WTC11 (cell line): ENCODE data around the gene BACE2. TPM values are rescaled to one million over a fixed set of nuclear protein-coding genes. Genes with fewer than 3 reads are reported as not detected.

Experiments
- ATAC-seq: fragments of 200-7000 bp; cut with Tn5 transposase; 2 replicates; pipeline ENCODE4 v1.10.0; 2021; ENCODE audit warnings: mild to moderate bottlenecking, moderate library complexity
- CTCF ChIA-PET: fragments of 300-600 bp; sonication (Branson Sonifier 250); formaldehyde crosslinking; loops from one replicate; lab custom pipeline; 2021; ENCODE audit warnings: antibody characterized with exemption; lab: Charles Lee
- POLR2A ChIA-PET: fragments of 350-600 bp; sonication (Branson Sonifier 250); formaldehyde crosslinking; loops from one replicate; lab custom pipeline; 2021; ENCODE audit warnings: antibody characterized with exemption; lab: Charles Lee
- DNase-seq: peaks from one replicate; pipeline ENCODE4 v3.0.0; 2021; ENCODE audit warnings: low spot score
- H3K27ac Mint-ChIP-seq: 2 replicates; pipeline ENCODE4 v1.8.0; 2021; ENCODE audit warnings: mixed read lengths
- H3K27me3 Mint-ChIP-seq: 2 replicates; pipeline ENCODE4 v1.8.0; 2021; ENCODE audit warnings: low read depth, mild to moderate bottlenecking, moderate library complexity, mixed read lengths
- H3K36me3 Mint-ChIP-seq: 2 replicates; pipeline ENCODE4 v1.8.0; 2021; ENCODE audit warnings: mixed read lengths
- H3K4me1 Mint-ChIP-seq: 2 replicates; pipeline ENCODE4 v1.8.0; 2022; ENCODE audit warnings: mixed read lengths
- H3K4me3 Mint-ChIP-seq: 2 replicates; pipeline ENCODE4 v1.8.0; 2021; ENCODE audit warnings: mild to moderate bottlenecking, moderate library complexity, mixed read lengths
- H3K9me3 Mint-ChIP-seq: 2 replicates; pipeline ENCODE4 v1.8.0; 2021; ENCODE audit warnings: mixed read lengths
- ATF1 ChIP-seq: sonication (generic); formaldehyde crosslinking; IDR thresholded peaks from 2 replicates; pipeline ENCODE4 v1.8.1; 2023; ENCODE audit warnings: mild to moderate bottlenecking, moderate library complexity, missing genetic modification reagents
- CREM ChIP-seq: sonication (generic); formaldehyde crosslinking; IDR thresholded peaks from 2 replicates; pipeline ENCODE4 v1.8.1; 2022; ENCODE audit warnings: mild to moderate bottlenecking, missing genetic modification reagents, moderate library complexity
- E2F4 ChIP-seq: sonication (generic); formaldehyde crosslinking; IDR thresholded peaks from 2 replicates; pipeline ENCODE4 v1.8.1; 2022; ENCODE audit warnings: low read depth, mild to moderate bottlenecking, moderate library complexity, missing genetic modification reagents, borderline replicate concordance
- EMX1 ChIP-seq: fragments of 250-450 bp; sonication (Bioruptor Pico); IDR thresholded peaks from 2 replicates; pipeline ENCODE4 v1.8.0; 2021; ENCODE audit warnings: mild to moderate bottlenecking
- GTF2I ChIP-seq: fragments of 250-450 bp; sonication (Bioruptor Pico); conservative IDR thresholded peaks from 2 replicates; pipeline ENCODE4 v1.4.0; 2021; ENCODE audit warnings: mild to moderate bottlenecking
- IRF2 ChIP-seq: sonication (generic); formaldehyde crosslinking; IDR thresholded peaks from 2 replicates; pipeline ENCODE4 v1.8.0; 2022; ENCODE audit warnings: low read depth, missing genetic modification reagents, borderline replicate concordance
- KAT7 ChIP-seq: sonication (generic); formaldehyde crosslinking; IDR thresholded peaks from 2 replicates; pipeline ENCODE4 v1.8.1; 2023; ENCODE audit warnings: missing genetic modification reagents, mild to moderate bottlenecking, borderline replicate concordance
- OVOL2 ChIP-seq: fragments of 250-450 bp; sonication (Bioruptor Pico); IDR thresholded peaks from 2 replicates; pipeline ENCODE4 v1.9.0; 2021; ENCODE audit warnings: mild to moderate bottlenecking, borderline replicate concordance
- PRRX2 ChIP-seq: fragments of 250-450 bp; sonication (Bioruptor Pico); IDR thresholded peaks from 2 replicates; pipeline ENCODE4 v1.8.0; 2021; ENCODE audit warnings: mild to moderate bottlenecking
- SOX15 ChIP-seq: fragments of 250-450 bp; sonication (Bioruptor Pico); IDR thresholded peaks from 2 replicates; pipeline ENCODE4 v1.9.0; 2021; ENCODE audit warnings: mild to moderate bottlenecking
- STAT6 ChIP-seq: sonication (generic); formaldehyde crosslinking; conservative IDR thresholded peaks from 2 replicates; pipeline ENCODE4 v1.8.1; 2023; ENCODE audit warnings: mild to moderate bottlenecking, low read depth, missing genetic modification reagents, moderate library complexity
- USF2 ChIP-seq: sonication (generic); formaldehyde crosslinking; IDR thresholded peaks from 2 replicates; pipeline ENCODE4 v1.8.1; 2023; ENCODE audit warnings: mild to moderate bottlenecking, missing genetic modification reagents, moderate library complexity
- ZNF138 ChIP-seq: sonication (generic); formaldehyde crosslinking; conservative IDR thresholded peaks from 2 replicates; pipeline ENCODE4 v1.8.1; 2022; ENCODE audit warnings: mild to moderate bottlenecking, moderate library complexity, missing genetic modification reagents
- ZNF219 ChIP-seq: sonication (generic); formaldehyde crosslinking; IDR thresholded peaks from 2 replicates; pipeline ENCODE4 v1.8.0; 2023; ENCODE audit warnings: missing genetic modification reagents, mild to moderate bottlenecking, borderline replicate concordance
- ZNF317 ChIP-seq: sonication (generic); formaldehyde crosslinking; IDR thresholded peaks from 2 replicates; pipeline ENCODE4 v1.8.1; 2023; ENCODE audit warnings: low read depth, mild to moderate bottlenecking, moderate library complexity, missing genetic modification reagents, borderline replicate concordance
- ZNF396 ChIP-seq: fragments of 250-450 bp; sonication (Bioruptor Pico); IDR thresholded peaks from 2 replicates; pipeline ENCODE4 v1.8.0; 2021; ENCODE audit warnings: mild to moderate bottlenecking, moderate library complexity, borderline replicate concordance
- ZNF416 ChIP-seq: fragments of 250-450 bp; sonication (Bioruptor Pico); IDR thresholded peaks from 2 replicates; pipeline ENCODE4 v1.9.0; 2021; ENCODE audit warnings: mild to moderate bottlenecking, inconsistent platforms
- ZNF423 ChIP-seq: fragments of 250-450 bp; sonication (Bioruptor Pico); IDR thresholded peaks from 2 replicates; pipeline ENCODE4 v2.1.2; 2022; ENCODE audit warnings: mild to moderate bottlenecking, moderate library complexity
- ZSCAN18 ChIP-seq: fragments of 250-450 bp; sonication (Bioruptor Pico); IDR thresholded peaks from 2 replicates; pipeline ENCODE4 v2.1.2; 2022; ENCODE audit warnings: mild to moderate bottlenecking, moderate library complexity
- total RNA-seq: library from RNA; stranded (reverse); gene quantifications from 3 replicates; pipeline ENCODE4 v1.2.3, GENCODE V29; 2021

The BACE2 gene
- total RNA-seq, 1 experiment from 2014 or later, result 9.8 TPM

GRCh38 chr21:41219498-41220207, 51.7 kb downstream of the BACE2 start:
- H3K4me1 Mint-ChIP-seq, result 0 out of 2 replicates have a peak, but pooled peaks cover 8% of the 10 kb centered on the region
- H3K4me3 Mint-ChIP-seq, result no peak overlapping the region
- POLR2A ChIA-PET, result no interaction called here
- H3K9me3 Mint-ChIP-seq, result no peaks in the 10 kb centered on the region
- H3K36me3 Mint-ChIP-seq, result no peaks in the 10 kb centered on the region; the same call in 1 of the 2 replicates
- H3K27me3 Mint-ChIP-seq, result no peaks in the 10 kb centered on the region
- H3K27ac Mint-ChIP-seq, result peak overlapping the region; percentile 50; the same call in 1 of the 2 replicates
- ATAC-seq (no peak), DNase-seq (no peak)
- CTCF ChIA-PET, result interaction anchor here (0.5 kb wide), 1 partner anchor 10 kb away, joined by 3 read pairs; no protein-coding TSS in a partner anchor
- TF ChIP-seq EMX1 (CRISPR knock-in tag), result no peak
- no peak for TF ChIP-seq USF2
- no peak for TF ChIP-seq ZNF317

- no peak overlapping the region for H3K4me3 Mint-ChIP-seq
- 0 out of 2 replicates have a peak, but pooled peaks cover 8% of the 10 kb centered on the region for H3K4me1 Mint-ChIP-seq
- H3K9me3 Mint-ChIP-seq, result no peaks in the 10 kb centered on the region
- H3K36me3 Mint-ChIP-seq, result no peaks in the 10 kb centered on the region; the same call in 1 of the 2 replicates
- ATAC-seq (peak; percentile 59), DNase-seq (no peak)
- no peak for TF ChIP-seq ATF1 (CRISPR knock-in tag)
- no peak for TF ChIP-seq IRF2
- TF ChIP-seq GTF2I (CRISPR knock-in tag), result no peak
- TF ChIP-seq ZNF423, result no peak
- TF ChIP-seq E2F4, result no peak
- TF ChIP-seq KAT7 (CRISPR knock-in tag), result no peak
- no peak for TF ChIP-seq PRRX2 (CRISPR knock-in tag)
- no peak for TF ChIP-seq SOX15
- TF ChIP-seq ZNF416 (CRISPR knock-in tag), result no peak
- no peak for TF ChIP-seq OVOL2 (CRISPR knock-in tag)
- TF ChIP-seq ZSCAN18 (CRISPR knock-in tag), result no peak
- TF ChIP-seq ZNF219 (CRISPR knock-in tag), result no peak
- TF ChIP-seq CREM (CRISPR knock-in tag), result no peak
- TF ChIP-seq ZNF396 (CRISPR knock-in tag), result no peak
- no peak for TF ChIP-seq ZNF138 (CRISPR knock-in tag)
- no peak for TF ChIP-seq STAT6 (CRISPR knock-in tag)
- CTCF ChIA-PET, result interaction anchor here (0.5 kb wide), 1 partner anchor 10 kb away, joined by 3 read pairs; no protein-coding TSS in a partner anchor
- POLR2A ChIA-PET, result no interaction called here
- no peaks in the 10 kb centered on the region for H3K27me3 Mint-ChIP-seq
- no peak overlapping the region for H3K27ac Mint-ChIP-seq
These were observed 52.3 kb downstream of the BACE2 start for GRCh38 chr21:41220208-41220733.
